Prostate gland (tissue), 2 donors: ENCODE results near the gene UMODL1.

Experiments
- CTCF ChIP-seq, 4 experiments: fragments of 200-600 bp in 2 of 4; fragments of 450-650 bp in 2 of 4; sonication (generic) in 2 of 4; IDR thresholded peaks; 1 replicate in 3 of 4; 2 replicates in 1 of 4; pipeline ENCODE4 v1.5.1; 2016 to 2019; ENCODE audit warnings: antibody characterized with exemption in 4 of 4, mild to moderate bottlenecking in 2 of 4, moderate library complexity in 2 of 4
- POLR2A ChIP-seq: fragments of 450-650 bp; IDR thresholded peaks from one replicate; pipeline ENCODE4 v1.6.1; 2016; ENCODE audit warnings: antibody characterized with exemption, mild to moderate bottlenecking
- POLR2AphosphoS5 ChIP-seq: sonication (generic); formaldehyde crosslinking; IDR thresholded peaks from one replicate; pipeline ENCODE4 v1.6.1; 2017; ENCODE audit warnings: antibody characterized with exemption

- TF ChIP-seq POLR2A (no peak), POLR2AphosphoS5 (no peak), CTCF (IDR thresholded peaks at IDR 0.05) (no peak)
Measured at GRCh38 chr21:42037943-42038342, 33.2 kb upstream of the UMODL1 start.
